HFFc6 (cell line): ENCODE data around the gene IL1RN. TPM values are rescaled to one million over a fixed set of nuclear protein-coding genes. Genes with fewer than 3 reads are reported as not detected.

Source experiments
- DNase-seq: peaks from one replicate; pipeline ENCODE4 v3.0.0-alpha.2; 2018
- H3K27ac Mint-ChIP-seq: 2 replicates; pipeline ENCODE4 v1.8.0; 2020; ENCODE audit warnings: mild to moderate bottlenecking, mixed read lengths
- H3K27me3 Mint-ChIP-seq: 2 replicates; pipeline ENCODE4 v1.8.0; 2021; ENCODE audit warnings: mild to moderate bottlenecking, moderate library complexity, mixed read lengths; ENCODE audit not compliant: insufficient read depth
- H3K36me3 Mint-ChIP-seq: 2 replicates; pipeline ENCODE4 v1.8.0; 2021; ENCODE audit warnings: low read depth, mixed read lengths
- H3K4me1 Mint-ChIP-seq: 2 replicates; pipeline ENCODE4 v1.8.0; 2020; ENCODE audit warnings: low read depth, mixed read lengths
- H3K4me3 Mint-ChIP-seq: 2 replicates; pipeline ENCODE4 v1.8.0; 2020; ENCODE audit warnings: mild to moderate bottlenecking, moderate library complexity, mixed read lengths
- H3K9me3 Mint-ChIP-seq: 2 replicates; pipeline ENCODE4 v1.8.0; 2020; ENCODE audit warnings: mild to moderate bottlenecking, mixed read lengths
- total RNA-seq, 6 experiments: library from RNA; stranded (reverse); fragmentation: NEBNext Ultra II Directional; extraction: Animal tissue kit (Norgen Biotek cat#: 25700); gene quantifications; 2 replicates in 1 of 6; 3 replicates in 5 of 6; pipeline ENCODE4 v1.2.3, GENCODE V29; 2021
- TF ChIP-seq, protein P1 (sequence below): fragments of 200-600 bp; sonication (generic); IDR thresholded peaks from 2 replicates; pipeline ENCODE4 v1.5.0; 2021; ENCODE audit warnings: antibody characterized with exemption, mild to moderate bottlenecking

The IL1RN gene
- total RNA-seq, 6 experiments from 2014 or later: not detected

- H3K9me3 Mint-ChIP-seq: no peaks in the 10 kb centered on the region
- no peaks in the 10 kb centered on the region for H3K36me3 Mint-ChIP-seq
- peaks cover 8% of the 10 kb centered on the region for H3K27me3 Mint-ChIP-seq
- DNase-seq: no peak
- no peak overlapping the region for H3K27ac Mint-ChIP-seq
- H3K4me1 Mint-ChIP-seq: peaks cover 19% of the 10 kb centered on the region
- H3K4me3 Mint-ChIP-seq: no peak overlapping the region
- TF ChIP-seq, protein P1, sequence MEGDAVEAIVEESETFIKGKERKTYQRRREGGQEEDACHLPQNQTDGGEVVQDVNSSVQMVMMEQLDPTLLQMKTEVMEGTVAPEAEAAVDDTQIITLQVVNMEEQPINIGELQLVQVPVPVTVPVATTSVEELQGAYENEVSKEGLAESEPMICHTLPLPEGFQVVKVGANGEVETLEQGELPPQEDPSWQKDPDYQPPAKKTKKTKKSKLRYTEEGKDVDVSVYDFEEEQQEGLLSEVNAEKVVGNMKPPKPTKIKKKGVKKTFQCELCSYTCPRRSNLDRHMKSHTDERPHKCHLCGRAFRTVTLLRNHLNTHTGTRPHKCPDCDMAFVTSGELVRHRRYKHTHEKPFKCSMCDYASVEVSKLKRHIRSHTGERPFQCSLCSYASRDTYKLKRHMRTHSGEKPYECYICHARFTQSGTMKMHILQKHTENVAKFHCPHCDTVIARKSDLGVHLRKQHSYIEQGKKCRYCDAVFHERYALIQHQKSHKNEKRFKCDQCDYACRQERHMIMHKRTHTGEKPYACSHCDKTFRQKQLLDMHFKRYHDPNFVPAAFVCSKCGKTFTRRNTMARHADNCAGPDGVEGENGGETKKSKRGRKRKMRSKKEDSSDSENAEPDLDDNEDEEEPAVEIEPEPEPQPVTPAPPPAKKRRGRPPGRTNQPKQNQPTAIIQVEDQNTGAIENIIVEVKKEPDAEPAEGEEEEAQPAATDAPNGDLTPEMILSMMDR: no peak
Observed at GRCh38 chr2:113160248-113160647, 32.9 kb downstream of the IL1RN start.

GRCh38 chr2:113160962-113161361, 33.6 kb downstream of the IL1RN start:
- no peaks in the 10 kb centered on the region for H3K36me3 Mint-ChIP-seq
- no peaks in the 10 kb centered on the region for H3K9me3 Mint-ChIP-seq
- no peak for DNase-seq
- no peak overlapping the region for H3K4me3 Mint-ChIP-seq
- peaks cover 19% of the 10 kb centered on the region for H3K4me1 Mint-ChIP-seq
- TF ChIP-seq, protein P1: no peak
- no peak overlapping the region for H3K27ac Mint-ChIP-seq
- H3K27me3 Mint-ChIP-seq: peaks cover 8% of the 10 kb centered on the region

GRCh38 chr2:113162173-113162572, 34.8 kb downstream of the IL1RN start:
- H3K4me3 Mint-ChIP-seq: no peak overlapping the region
- no peaks in the 10 kb centered on the region for H3K9me3 Mint-ChIP-seq
- TF ChIP-seq, protein P1: no peak
- no peak for DNase-seq
- H3K27ac Mint-ChIP-seq: no peak overlapping the region
- H3K27me3 Mint-ChIP-seq: peaks cover 6% of the 10 kb centered on the region
- H3K4me1 Mint-ChIP-seq: peaks cover 19% of the 10 kb centered on the region
- no peaks in the 10 kb centered on the region for H3K36me3 Mint-ChIP-seq

- Mint-ChIP-seq H3K27me3 (peaks cover 5% of the 10 kb centered on the region), H3K27ac (no peak overlapping the region), H3K4me1 (peaks cover 16% of the 10 kb centered on the region), H3K9me3 (no peaks in the 10 kb centered on the region), H3K4me3 (no peak overlapping the region), H3K36me3 (no peaks in the 10 kb centered on the region)
- DNase-seq: no peak
- TF ChIP-seq, protein P1: no peak
Observed at GRCh38 chr2:113162869-113163268, 35.5 kb downstream of the IL1RN start.

GRCh38 chr2:113164215-113164929, 37.0 kb downstream of the IL1RN start:
- H3K4me3 Mint-ChIP-seq: no peak overlapping the region

More at GRCh38 chr2:113164215-113164929, 37.0 kb downstream of the IL1RN start:
- Mint-ChIP-seq H3K9me3 (no peaks in the 10 kb centered on the region), H3K4me1 (peaks cover 1% of the 10 kb centered on the region), H3K27ac (no peak overlapping the region), H3K27me3 (peaks cover 5% of the 10 kb centered on the region), H3K36me3 (no peaks in the 10 kb centered on the region)
- no peak for DNase-seq
- TF ChIP-seq, protein P1: no peak
